Endothelial cell of hepatic sinusoid (primary cell): ENCODE measurements around the gene CCDC69.
"Not testable (repeated sequence)": the region's sequence is repeated elsewhere in the genome, so short reads cannot be mapped to it uniquely, and the experiment has no call there.

Experiments used
- in situ Hi-C: cut with HindIII; loops from 2 replicates; pipeline ENCODE4 v1.10.0; 2017; ENCODE audit warnings: low sequenced_read_pairs

Gene CCDC69, protein sequence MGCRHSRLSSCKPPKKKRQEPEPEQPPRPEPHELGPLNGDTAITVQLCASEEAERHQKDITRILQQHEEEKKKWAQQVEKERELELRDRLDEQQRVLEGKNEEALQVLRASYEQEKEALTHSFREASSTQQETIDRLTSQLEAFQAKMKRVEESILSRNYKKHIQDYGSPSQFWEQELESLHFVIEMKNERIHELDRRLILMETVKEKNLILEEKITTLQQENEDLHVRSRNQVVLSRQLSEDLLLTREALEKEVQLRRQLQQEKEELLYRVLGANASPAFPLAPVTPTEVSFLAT

DNA sequence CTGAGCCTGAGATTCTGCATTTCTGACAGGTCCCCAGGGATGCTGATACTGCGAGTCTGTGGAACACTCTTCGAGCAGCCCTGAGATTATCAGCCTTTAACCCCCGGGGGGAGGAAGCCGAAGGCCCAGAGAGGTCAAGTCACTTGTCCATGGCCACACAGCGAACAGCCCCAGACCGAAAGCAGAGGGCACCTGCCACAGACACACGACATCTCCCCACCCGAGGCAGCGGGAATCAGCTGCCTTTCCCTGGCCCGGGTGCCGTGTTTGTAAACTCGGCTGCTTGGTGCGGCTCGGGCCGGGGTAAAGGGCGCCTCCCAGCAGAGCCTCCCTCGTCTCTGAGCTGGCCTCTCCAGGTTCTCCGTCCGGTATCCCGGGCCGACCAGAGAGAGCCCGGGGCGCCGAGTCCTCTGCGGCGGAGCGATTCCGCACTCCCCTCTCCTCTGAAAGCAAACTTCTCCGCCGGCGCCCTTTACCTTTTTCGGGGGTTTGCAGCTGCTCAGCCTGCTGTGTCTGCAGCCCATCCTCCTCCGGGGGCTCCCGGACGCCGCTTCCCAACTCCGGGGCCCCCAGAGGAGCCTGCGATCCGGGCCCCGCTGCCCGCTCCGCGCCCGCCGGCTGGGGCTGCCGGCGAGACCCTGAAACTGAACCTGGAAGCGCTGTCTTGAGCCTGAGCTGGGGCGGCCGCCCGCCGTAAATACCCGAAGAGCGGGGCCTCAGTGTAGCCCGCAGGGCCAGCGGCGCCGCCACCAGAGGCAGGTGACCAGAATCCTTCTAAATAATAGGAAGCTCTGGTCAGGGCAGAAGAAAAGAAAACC lies at the start of gene CCDC69:
TSS of gene CCDC69 (minus strand) at position 646 of the 818 bp plus-strand sequence. CDS start at position 524, 122 bp downstream.
- in situ Hi-C loops, result no loop called here

DNA sequence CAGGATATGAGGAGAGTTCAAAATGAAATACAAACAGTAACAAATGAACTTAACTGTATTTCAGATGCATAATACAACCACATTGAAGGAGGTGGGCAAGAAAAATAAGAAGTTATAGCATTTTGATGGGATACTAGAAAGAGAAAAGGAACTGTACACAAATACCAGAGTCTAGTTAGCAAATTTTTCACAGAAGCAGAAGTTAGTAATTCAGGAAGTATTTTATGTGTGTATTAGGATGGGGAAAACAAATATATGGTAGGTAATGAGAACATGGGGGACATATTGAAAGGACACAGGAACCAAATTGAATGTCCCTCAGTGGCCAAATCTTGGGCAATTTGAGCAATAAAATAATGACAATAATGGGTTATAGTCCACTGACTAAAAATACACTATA lies 47.4 kb upstream of the CCDC69 start:
- in situ Hi-C loops, result loop anchor here (10.0 kb wide), 1 partner anchor 63 kb away; no protein-coding TSS in a partner anchor

DNA sequence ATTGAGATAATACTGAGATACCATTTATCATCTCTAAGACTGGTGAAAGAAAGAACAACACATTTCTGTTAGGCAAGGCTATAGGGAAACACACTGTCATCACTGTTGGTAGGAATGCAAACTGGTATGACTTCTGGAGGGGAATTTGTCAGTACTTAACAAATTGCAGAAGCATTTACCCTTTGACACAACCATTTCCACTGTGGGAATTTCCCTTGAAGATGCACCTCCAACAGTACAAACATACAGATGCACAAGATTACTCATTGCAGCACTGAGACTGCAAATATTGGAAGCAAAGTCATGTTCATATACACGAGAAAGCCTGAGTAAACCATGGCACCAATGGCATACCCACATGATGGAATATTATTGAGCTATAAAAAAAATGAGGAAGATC lies 46.7 kb upstream of the CCDC69 start:
- in situ Hi-C loops, result loop anchor here (10.0 kb wide), 1 partner anchor 64 kb away; no protein-coding TSS in a partner anchor

DNA sequence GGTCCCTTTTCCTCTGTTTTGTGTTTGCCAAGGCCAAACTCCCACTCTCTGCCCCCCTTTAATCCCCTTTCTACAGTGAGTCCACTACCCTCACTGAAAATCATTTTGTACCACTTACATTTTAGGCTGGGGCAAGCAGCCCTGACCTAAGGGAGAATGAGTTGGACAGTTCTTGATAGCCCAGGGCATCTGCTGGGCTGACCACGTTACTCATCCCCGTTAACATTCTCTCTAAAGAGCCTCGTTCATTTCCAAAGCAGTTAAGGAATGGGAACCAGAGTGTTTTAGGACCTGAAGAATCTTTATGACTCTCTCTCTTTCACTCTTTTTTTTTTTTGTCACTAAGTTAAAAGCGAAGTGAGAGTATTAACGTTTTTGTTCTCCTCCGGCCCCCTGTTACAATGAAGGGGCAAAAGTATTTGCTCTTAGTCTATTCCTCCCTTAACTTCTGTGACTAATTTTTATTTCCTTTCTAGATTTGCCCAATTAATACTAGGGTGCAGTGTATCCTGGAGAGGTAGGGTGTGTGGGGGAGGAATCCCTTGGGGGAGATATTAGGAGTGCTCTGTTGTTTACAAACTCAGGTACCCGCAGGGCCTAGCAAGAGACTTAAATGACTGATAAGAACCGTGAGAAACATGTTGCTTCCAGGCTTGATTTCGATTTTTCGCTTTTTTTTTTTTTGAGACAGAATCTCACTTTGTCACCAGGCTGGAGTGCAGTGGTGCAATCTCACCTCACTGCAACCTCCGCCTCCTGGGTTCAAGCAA lies 43.8 kb upstream of the CCDC69 start:
- in situ Hi-C loops, result no loop called here

DNA sequence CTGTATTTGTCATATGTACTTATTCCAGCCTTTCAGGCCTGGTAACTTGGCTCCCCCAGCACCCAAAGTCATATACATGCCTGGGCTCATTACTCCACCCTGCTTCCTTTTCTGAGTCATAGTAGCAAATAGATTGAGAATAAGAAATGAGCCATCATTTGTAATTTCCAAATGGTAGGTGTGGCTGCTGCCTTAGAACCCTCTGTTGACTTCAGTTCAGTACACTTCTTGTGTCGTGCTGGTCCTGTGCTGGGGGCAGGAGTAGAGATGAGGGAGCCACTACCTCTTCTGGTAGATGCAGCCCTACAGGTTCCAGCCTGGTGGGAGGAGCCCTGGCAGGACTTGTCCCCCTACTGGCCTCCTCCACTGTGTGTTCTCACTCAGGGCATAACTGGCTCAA lies 40.2 kb upstream of the CCDC69 start:
- in situ Hi-C loops, result no loop called here

DNA sequence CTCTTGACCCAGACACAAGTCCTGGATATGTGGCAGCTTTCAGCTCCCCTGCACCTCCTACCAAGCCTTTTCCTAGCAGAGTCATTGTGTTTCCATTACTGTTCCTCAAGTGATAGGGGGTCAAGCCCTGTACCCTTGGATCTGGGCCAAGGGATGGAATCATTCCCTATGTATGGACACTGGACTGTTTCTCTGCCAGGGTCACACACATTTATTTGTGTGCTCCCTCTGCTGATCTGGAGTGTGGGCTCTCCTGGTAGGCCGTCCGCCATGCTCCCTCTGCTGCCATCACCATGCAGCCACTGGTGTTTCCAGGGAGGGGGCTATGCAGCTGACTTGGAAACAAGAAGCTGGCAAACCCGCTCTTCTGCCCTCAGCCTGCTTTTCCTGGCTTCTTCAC lies 38.6 kb upstream of the CCDC69 start:
- in situ Hi-C loops, result no loop called here

DNA sequence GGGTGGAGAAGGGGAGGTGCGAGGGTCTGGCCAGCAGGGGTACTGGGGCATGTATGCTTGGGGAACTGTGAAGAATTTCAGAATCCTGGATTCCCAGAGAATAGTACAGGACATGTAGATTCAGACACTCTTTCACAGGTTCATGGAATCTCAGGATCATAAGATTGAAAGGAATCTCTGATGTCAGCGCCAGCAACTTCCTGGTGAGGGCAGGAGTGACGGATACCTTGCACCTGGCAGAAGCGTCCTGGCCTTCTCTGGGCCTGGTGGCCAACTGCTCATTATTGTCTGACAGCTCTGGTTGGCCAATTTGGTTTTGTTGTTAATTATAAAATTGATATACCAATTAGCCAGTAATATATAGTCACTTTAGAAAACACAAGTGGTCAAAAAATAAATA lies 36.0 kb upstream of the CCDC69 start:
- in situ Hi-C loops, result no loop called here

DNA sequence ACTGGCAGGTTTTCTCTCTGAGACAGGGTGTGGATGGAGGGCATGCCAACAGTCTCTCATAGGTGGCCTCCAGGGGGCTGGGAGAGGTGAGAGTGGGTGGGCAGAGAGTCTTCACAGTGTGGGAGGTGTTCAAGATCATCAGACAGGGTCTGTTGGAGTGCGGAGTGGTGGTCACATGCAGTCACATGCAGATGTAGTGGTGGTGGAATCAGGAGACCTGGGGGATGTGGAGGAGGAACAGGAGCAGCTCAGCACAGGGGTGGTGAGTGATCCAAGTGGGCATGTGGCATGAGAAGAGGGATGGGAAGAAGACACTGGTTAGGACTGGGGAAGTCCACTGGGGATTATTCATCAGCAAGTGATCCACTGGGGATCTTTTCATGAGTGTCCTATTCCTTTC lies 34.9 kb upstream of the CCDC69 start:
- in situ Hi-C loops, result no loop called here

DNA sequence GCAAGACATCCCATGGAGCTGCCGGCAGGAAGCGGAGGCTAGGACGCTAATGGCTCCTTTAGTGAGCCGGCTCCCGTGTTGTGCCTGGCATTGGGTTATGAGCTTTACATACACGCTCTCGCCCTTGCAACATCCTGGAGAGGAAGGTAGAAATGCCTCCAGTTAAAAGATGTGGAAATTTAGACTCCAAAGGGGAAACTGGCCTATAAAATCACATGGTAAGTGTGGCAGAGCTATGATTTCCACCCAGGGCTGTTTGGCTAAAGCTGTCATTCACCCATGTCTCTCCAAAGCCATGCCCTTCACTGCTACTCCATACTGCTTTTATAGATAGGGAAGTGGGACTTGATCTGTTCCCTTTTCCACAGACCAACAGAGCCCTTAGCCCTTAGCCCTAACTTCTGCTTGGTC lies 34.3 kb upstream of the CCDC69 start:
- in situ Hi-C loops, result no loop called here

DNA sequence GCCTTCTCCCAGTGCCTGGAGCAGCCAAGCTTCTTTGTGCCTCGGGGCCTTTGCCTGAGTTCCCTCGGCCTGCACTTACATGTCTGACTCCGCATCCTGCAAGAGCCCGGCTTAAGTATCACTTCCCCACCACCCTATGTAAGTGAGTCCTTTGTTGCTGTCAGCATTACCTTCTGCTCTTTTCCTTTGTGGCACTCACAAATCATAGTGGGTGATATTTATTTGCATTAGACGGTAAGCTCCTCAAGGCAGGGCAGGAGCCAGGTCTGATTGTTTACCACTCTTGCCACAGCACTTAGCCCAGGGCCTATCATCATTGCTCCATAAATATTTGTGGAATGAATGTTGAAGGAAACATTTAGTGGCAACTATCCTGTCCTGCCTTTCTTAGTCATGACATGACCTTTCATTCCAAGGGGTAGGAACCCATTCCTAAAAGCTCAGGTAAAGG lies 33.9 kb upstream of the CCDC69 start:
- in situ Hi-C loops, result no loop called here

DNA sequence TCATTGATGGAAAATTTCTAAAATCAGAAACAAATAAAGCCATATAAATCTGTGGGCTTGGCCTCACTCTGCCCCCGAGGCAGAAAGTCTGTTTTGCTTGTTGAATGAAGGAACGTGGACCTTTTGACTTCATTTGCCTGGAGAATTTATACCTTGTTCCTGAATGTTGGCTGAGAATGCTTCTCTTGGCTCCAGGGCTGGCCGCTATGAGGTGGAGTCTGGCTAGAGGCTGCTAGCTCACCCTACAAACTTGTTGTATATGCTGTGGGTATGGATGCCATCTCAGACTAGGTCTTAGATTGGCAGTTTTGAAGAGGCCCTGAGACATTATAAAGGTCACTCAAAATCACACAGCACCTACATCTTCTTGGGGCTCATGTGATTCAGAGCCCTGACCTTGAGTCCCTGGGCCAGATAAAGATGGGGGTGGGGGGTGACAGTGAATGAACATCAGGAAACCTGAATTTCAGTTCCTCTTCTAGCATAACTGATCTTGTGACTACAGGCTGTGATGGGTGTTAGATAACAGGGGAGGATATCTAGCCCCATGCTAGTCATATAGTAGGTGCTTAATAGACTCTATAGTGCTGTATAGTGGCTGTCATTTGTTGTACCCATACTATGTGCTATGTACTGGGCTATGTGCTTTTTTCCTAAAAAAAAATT lies 31.9 kb upstream of the CCDC69 start:
- in situ Hi-C loops, result no loop called here

DNA sequence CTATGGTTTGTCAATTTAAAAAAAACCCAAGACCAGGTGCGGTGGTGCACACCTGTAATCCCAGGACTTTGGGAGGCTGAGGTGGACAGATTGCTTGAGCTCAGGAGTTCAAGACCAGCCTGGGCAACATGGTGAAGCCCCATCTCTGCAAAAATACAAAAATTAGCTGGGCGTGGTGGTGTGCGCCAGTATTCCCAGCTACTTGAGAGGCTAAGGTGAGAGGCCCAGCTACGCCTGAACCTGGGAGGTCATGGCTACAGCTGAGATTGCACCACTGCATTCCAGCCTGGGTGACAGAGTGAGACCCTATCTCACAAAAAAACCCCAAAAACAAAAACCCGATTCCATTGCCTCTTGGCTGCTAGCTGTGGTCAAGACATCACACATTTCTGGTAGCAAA lies 31.1 kb upstream of the CCDC69 start:
- in situ Hi-C loops, result not testable (repeated sequence)

DNA sequence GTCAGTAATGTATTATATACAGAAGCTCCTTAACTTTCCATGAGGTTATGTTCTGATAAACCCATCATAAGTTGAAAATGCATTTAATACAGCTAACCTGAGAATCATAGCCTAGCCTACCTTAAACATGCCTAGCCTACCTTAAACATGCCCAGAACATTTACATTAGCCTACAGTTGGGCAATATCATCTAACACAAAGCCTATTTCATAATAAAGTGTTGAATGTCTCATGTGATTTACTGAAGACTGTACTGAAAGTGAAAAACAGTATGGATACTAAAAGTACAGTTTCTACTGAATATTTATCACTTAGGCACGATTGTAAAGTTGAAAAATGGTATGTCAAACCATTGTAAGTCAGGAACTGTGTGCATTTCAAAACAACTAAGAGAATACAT lies 30.7 kb upstream of the CCDC69 start:
- in situ Hi-C loops, result no loop called here

DNA sequence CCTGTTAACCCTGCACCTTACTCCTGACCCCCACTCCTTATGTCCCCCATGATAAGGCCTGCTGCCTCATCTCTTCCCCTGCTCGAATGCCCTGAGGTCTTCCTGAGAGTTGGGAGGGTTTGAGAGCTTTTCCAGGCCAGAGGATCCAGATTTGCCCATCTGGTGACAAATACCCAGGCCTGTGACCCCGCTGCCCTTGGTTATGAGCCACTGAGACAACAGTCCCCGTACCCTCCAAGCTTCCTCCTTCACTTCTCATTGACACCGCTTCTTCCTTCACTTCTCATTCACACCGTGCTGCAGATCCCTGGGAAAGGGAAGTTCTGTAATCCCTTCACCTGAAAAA lies 29.7 kb upstream of the CCDC69 start:
- in situ Hi-C loops, result no loop called here

DNA sequence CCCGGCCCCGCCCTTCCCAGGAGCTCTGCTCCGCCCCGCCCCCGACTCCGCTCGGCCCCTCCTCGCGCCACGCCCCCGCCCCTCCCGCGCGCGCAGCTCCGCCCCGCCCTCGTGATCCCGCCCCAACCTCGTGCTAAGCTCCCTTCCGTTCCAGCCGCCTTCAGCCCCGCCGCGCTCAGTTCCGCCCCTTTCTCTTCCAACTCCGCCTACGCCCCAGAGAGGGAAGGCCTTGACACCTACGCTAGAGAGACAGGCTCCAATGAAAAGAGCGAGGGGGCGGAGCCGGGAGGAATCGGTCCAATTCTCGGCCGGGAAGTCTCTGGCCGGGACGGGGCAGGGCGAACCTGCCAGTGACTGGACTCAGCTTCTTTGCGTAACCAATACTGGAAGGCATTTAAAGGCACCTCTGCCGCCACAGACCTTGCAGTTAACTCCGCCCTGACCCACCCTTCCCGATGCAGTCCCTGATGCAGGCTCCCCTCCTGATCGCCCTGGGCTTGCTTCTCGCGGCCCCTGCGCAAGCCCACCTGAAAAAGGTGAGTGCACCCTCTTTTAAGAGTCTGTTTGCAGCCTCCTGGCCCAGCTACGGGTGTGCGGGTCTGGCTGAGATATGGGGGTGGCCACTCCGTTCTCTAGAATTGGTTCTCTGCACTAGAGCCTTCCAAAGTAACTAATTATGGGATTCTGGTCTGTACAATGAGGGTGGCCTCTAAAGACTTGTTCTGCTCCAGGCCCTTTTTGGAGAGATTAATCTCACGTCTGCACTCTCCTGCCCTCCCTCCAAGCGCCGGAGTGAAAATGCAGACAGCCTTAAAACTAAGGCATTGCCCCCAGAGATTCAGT lies 29.1 kb upstream of the CCDC69 start, which contains the start of gene GM2A:
TSS of gene GM2A (plus strand) at position 424 of the 843 bp plus-strand sequence. CDS start at position 456, 32 bp downstream.
- in situ Hi-C loops, result no loop called here

DNA sequence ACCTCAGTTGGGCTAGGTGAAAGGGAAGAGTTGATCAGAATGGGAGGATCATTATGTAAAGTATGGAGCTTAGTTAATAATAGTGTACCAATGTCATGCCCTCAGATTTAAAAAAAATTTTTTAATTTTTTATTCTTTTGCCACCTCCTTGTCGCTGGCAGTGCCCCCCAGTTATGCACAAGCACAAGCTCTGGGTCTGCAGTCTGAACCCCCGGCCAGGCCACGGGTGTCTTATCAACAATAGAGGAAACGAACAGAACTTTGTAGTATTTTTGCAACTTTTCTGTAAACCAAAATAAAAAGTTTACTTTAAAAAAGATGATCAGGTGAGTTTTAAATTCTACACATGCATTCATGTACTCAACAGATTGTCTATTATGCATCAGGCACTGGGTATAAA lies 27.7 kb upstream of the CCDC69 start:
- in situ Hi-C loops, result no loop called here

DNA sequence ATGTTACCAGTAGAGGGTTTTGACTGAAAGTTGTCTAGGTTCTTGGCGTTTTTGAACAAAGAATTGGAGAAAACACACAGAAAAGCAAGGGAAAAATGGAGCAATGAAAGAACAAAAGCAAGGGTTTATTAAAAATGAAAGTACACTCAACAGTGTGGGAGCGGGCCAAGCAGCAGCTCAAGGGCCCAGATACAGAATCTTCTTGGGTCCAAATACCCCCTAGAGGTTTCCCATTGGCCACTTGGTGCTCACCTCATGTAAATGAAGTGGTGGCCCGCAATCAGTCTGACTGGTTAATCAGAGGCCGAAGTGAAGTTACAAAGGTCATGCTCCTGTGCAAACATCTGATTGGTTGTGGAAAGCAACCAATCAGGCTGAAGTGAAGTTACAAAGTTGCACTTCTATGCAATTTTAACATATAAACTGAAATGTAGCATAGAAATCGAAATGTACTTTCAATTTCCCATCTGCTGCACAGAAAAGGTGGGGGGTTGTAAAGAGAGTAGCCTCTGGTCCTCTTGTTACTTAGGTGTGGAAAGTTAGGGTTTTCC lies 27.2 kb upstream of the CCDC69 start:
- in situ Hi-C loops, result no loop called here

DNA sequence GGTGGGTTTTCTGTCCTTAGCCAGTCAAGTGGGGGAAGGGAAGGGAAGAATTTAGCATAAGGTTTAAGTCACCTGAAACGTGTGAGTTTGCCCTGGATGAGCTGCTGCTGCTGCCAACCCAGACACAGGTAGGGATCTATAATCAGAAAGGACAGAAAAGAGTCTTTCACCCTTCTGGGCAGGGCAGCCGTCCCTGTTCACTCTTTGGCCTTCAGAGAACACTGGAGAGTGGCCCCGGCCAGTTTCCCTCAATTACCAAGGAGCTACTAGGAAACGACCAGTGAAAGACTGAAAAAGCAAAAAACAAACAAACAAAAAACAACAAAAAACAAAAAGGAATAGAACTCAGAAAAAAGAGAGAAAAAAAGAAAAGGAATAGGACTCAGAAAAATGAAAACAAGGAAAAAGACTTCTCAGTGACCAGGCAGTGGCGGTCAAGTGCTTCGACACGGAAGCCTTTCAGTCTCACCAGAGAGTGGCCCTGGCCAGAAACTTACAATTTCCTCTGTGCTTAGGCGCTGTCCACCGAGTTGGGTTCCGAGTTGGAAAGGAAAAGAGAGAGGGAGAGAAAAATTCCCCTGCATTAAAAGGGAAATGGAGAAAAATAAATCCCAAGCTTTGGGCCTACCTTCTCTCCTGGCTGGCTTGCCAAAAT lies 26.6 kb upstream of the CCDC69 start:
- in situ Hi-C loops, result no loop called here

DNA sequence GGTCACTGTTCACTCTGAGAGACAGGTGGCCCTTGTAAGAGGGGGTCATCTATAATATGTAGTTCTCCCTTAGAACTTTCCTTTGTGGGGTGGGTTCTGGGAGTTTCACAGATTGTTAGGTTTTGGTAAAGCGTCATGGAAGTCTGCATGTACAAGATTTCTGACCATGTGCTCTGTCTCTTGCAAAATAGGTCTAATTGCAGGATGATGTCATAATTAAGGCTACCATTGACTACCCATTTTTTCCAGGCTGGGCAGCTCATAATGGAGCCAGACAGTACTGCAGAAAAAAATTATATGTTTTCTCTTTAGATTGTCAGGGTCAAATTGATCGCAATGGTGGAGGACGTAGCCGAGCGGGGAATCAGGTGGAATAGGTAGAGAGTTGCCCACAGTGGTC lies 25.4 kb upstream of the CCDC69 start:
- in situ Hi-C loops, result no loop called here
